ENCODE results near the gene E2F6. TPM values are rescaled to one million over a fixed set of nuclear protein-coding genes. Genes with fewer than 3 reads are reported as not detected.

The E2F6 gene
- total and polyA plus RNA-seq, 9 of the 15 experiments (the other 6 are each of a cell fraction or from before 2014, with no cell fraction given): 13.6 to 33.9 (median 26.1) TPM

- in situ Hi-C loops (cut with MboI): loop anchor here (25.0 kb wide), 3 partner anchors 169 to 569 kb away; a partner anchor contains a TSS
- intact Hi-C loops (cut with micrococcal nuclease): no loop called here
- no peak for TF ChIP-seq ZNF445 (CRISPR knock-in tag; IDR thresholded peaks at IDR 0.05; ENCODE audit: low read depth)
- no peak for TF ChIP-seq HES1 (IDR thresholded peaks at IDR 0.05; ENCODE audit: low read depth)
- TF ChIP-seq POLR2G (IDR thresholded peaks at IDR 0.05; ENCODE audit: low read depth, low read length): no peak
- TF ChIP-seq LEF1 (IDR thresholded peaks at IDR 0.05): no peak
- TF ChIP-seq SUPT5H (IDR thresholded peaks at IDR 0.05): no peak
- TF ChIP-seq BRF2 (IDR thresholded peaks at IDR 0.05; ENCODE audit: borderline replicate concordance, insufficient read depth, insufficient read length): no peak
- no peak for TF ChIP-seq FOXO4 (CRISPR knock-in tag; IDR thresholded peaks at IDR 0.05)
- no peak for TF ChIP-seq ZNF217 (CRISPR knock-in tag; IDR thresholded peaks at IDR 0.05)
- TF ChIP-seq MYC (IDR thresholded peaks at IDR 0.05; ENCODE audit: low read depth, low read length): no peak
- TF ChIP-seq MYC (CRISPR knock-in tag; IDR thresholded peaks at IDR 0.05; ENCODE audit: borderline replicate concordance, low read depth): no peak
- Histone ChIP-seq H3K79me2 (ENCODE audit: control insufficient read depth, insufficient read depth, low read length) (no peaks in the 10 kb centered on the region), H3K4me2 (ENCODE audit: insufficient read depth, low read length) (no peak overlapping the region), H3K4me3 (no peak overlapping the region), H4K20me1 (replicated peaks; ENCODE audit: control insufficient read depth, insufficient read depth, low read length) (no peaks in the 10 kb centered on the region), H3K27me3 (ENCODE audit: control insufficient read depth in 2 of 2, insufficient read depth in 2 of 2, low read length in 2 of 2) (no peaks in the 10 kb centered on the region), H2AFZ (ENCODE audit: low read depth, low read length) (peak overlapping the region; percentile 20), H3K27ac (ENCODE audit: extremely low read depth, low read depth, low read length) (no peak overlapping the region), H3K36me3 (ENCODE audit: control insufficient read depth, insufficient read depth, low read length) (no peaks in the 10 kb centered on the region), H3K9ac (ENCODE audit: insufficient read depth in 1 of 2, low read depth in 2 of 2, low read length in 2 of 2) (no peak overlapping the region), H3K4me1 (replicated peaks in 1 of 2; ENCODE audit: control insufficient read depth in 2 of 2, insufficient read depth in 2 of 2, low read length in 2 of 2) (peaks cover 8 to 9% of the 10 kb centered on the region in 2 experiments; a peak in 4 of 5 replicates), H3K9me3 (replicated peaks; ENCODE audit: control insufficient read depth, insufficient read depth, low read depth, low read length) (no peaks in the 10 kb centered on the region), H3K9me1 (ENCODE audit: control insufficient read depth, insufficient read depth, low read length) (no peaks in the 10 kb centered on the region)
- DNase-seq (ENCODE audit: extremely low read depth in 1 of 4, low spot score in 3 of 4) (no peak), FAIRE-seq (no peak), ATAC-seq (no peak)
- ChIA-PET CTCF (ENCODE audit: low intra/inter-chr PET ratio) (no interaction called here), POLR2A (interaction anchor here (0.6 to 1.1 kb wide), 4 partner anchors 12 to 51 kb away, joined by 3 to 4 read pairs (median 3); no protein-coding TSS in a partner anchor)
- 49% methylated on average over 17 of the region's 18 CpGs for WGBS (ENCODE audit: insufficient coverage, low coverage, missing lambda C conversion rate)
- no TSS peak for BruUV-seq (replicated peaks)
These were observed 59.5 kb downstream of the E2F6 start for GRCh38 chr2:11406267-11406957.

Data from K562 (cell line).